Osteocyte (in vitro differentiated cells): ENCODE results near the gene PM20D2. TPM values are rescaled to one million over a fixed set of nuclear protein-coding genes. Genes with fewer than 3 reads are reported as not detected.
"Not testable (repeated sequence)": the region's sequence is repeated elsewhere in the genome, so short reads cannot be mapped to it uniquely, and the experiment has no call there.

Experiments used
- DNase-seq: peaks from one replicate; pipeline ENCODE4 v3.0.0; 2021; ENCODE audit warnings: mixed read lengths; ENCODE audit not compliant: unreplicated experiment; ENCODE audit errors: extremely low spot score
- H3K27ac Mint-ChIP-seq: one replicate; pipeline ENCODE4 v1.8.0; 2021; ENCODE audit warnings: mild to moderate bottlenecking, mixed read lengths; ENCODE audit not compliant: unreplicated experiment
- H3K27me3 Mint-ChIP-seq: one replicate; pipeline ENCODE4 v1.8.0; 2021; ENCODE audit warnings: mixed read lengths; ENCODE audit not compliant: unreplicated experiment
- H3K36me3 Mint-ChIP-seq: one replicate; pipeline ENCODE4 v1.8.0; 2021; ENCODE audit warnings: mixed read lengths; ENCODE audit not compliant: unreplicated experiment
- H3K4me1 Mint-ChIP-seq: one replicate; pipeline ENCODE4 v1.8.0; 2021; ENCODE audit warnings: mixed read lengths; ENCODE audit not compliant: unreplicated experiment
- H3K4me3 Mint-ChIP-seq: one replicate; pipeline ENCODE4 v1.8.0; 2021; ENCODE audit warnings: mild to moderate bottlenecking, moderate library complexity, mixed read lengths; ENCODE audit not compliant: unreplicated experiment
- H3K9me3 Mint-ChIP-seq: one replicate; pipeline ENCODE4 v1.8.0; 2021; ENCODE audit warnings: mixed read lengths; ENCODE audit not compliant: unreplicated experiment
- CTCF ChIP-seq: fragments of 200-600 bp; sonication (generic); IDR thresholded peaks from 2 replicates; pipeline ENCODE4 v1.5.0; 2021; ENCODE audit warnings: antibody characterized with exemption, mild to moderate bottlenecking, moderate library complexity
- total RNA-seq: library from RNA; stranded (reverse); gene quantifications from 2 replicates; pipeline ENCODE4 v1.2.1, GENCODE V29; 2021

The PM20D2 gene
- total RNA-seq, 1 donor from 2014 or later: 9.2 TPM

- no peaks in the 10 kb centered on the region for H3K9me3 Mint-ChIP-seq
- no peaks in the 10 kb centered on the region for H3K36me3 Mint-ChIP-seq
- DNase-seq: no peak
- H3K4me1 Mint-ChIP-seq: no peaks in the 10 kb centered on the region
- H3K27ac Mint-ChIP-seq: no peak overlapping the region
- peak; percentile 80 for TF ChIP-seq CTCF
- H3K27me3 Mint-ChIP-seq: no peaks in the 10 kb centered on the region
- H3K4me3 Mint-ChIP-seq: no peak overlapping the region
Measured at GRCh38 chr6:89122625-89123024, 23.2 kb upstream of the PM20D2 start.

- H3K27ac Mint-ChIP-seq, H3K36me3 Mint-ChIP-seq, DNase-seq, H3K27me3 Mint-ChIP-seq, H3K4me3 Mint-ChIP-seq, H3K9me3 Mint-ChIP-seq, H3K4me1 Mint-ChIP-seq: not testable (repeated sequence)
Measured at GRCh38 chr6:89128256-89128671, 17.6 kb upstream of the PM20D2 start.

- no peak overlapping the region for H3K27ac Mint-ChIP-seq
- H3K4me3 Mint-ChIP-seq: no peak overlapping the region
- DNase-seq: no peak
- peaks cover 6% of the 10 kb centered on the region for H3K9me3 Mint-ChIP-seq
- peaks cover 2% of the 10 kb centered on the region for H3K36me3 Mint-ChIP-seq
- H3K27me3 Mint-ChIP-seq: no peaks in the 10 kb centered on the region
- TF ChIP-seq CTCF: no peak
- no peaks in the 10 kb centered on the region for H3K4me1 Mint-ChIP-seq
Measured at GRCh38 chr6:89131599-89131998, 14.3 kb upstream of the PM20D2 start.

- no peak for TF ChIP-seq CTCF
- Mint-ChIP-seq H3K4me3 (no peak overlapping the region), H3K27me3 (no peaks in the 10 kb centered on the region), H3K9me3 (peaks cover 6% of the 10 kb centered on the region), H3K4me1 (no peaks in the 10 kb centered on the region), H3K36me3 (peaks cover 2% of the 10 kb centered on the region), H3K27ac (no peak overlapping the region)
- no peak for DNase-seq
Measured at GRCh38 chr6:89132057-89132456, 13.8 kb upstream of the PM20D2 start.

GRCh38 chr6:89133981-89134380 lies 11.9 kb upstream of the PM20D2 start:
- H3K27me3 Mint-ChIP-seq: no peaks in the 10 kb centered on the region
- no peak overlapping the region for H3K27ac Mint-ChIP-seq
- TF ChIP-seq CTCF: no peak
- H3K9me3 Mint-ChIP-seq: no peaks in the 10 kb centered on the region
- no peaks in the 10 kb centered on the region for H3K36me3 Mint-ChIP-seq
- H3K4me1 Mint-ChIP-seq: peaks cover 6% of the 10 kb centered on the region
- H3K4me3 Mint-ChIP-seq: no peak overlapping the region
- no peak for DNase-seq

GRCh38 chr6:89134723-89135122 lies 11.1 kb upstream of the PM20D2 start:
- peaks cover 13% of the 10 kb centered on the region for H3K4me1 Mint-ChIP-seq
- no peak overlapping the region for H3K27ac Mint-ChIP-seq
- H3K36me3 Mint-ChIP-seq: no peaks in the 10 kb centered on the region
- H3K27me3 Mint-ChIP-seq: no peaks in the 10 kb centered on the region
- no peak for TF ChIP-seq CTCF
- H3K9me3 Mint-ChIP-seq: no peaks in the 10 kb centered on the region
- no peak overlapping the region for H3K4me3 Mint-ChIP-seq
- DNase-seq: no peak
